Tibial artery (tissue), 4 donors: Measurements from ENCODE around the gene C10orf67.

Experiments
- DNase-seq, 2 donors: peaks; one replicate each; pipeline ENCODE4 v3.0.0-alpha.2; 2019
- H3K27ac ChIP-seq, 2 donors: fragments of 200-600 bp; sonication (generic) in 1 of 2; 1 replicate in 1 of 2; 2 replicates in 1 of 2; pipeline ENCODE4 v1.5.1; 2018 to 2019; ENCODE audit warnings: mild to moderate bottlenecking in 1 of 2
- H3K27me3 ChIP-seq, 2 donors: fragments of 200-600 bp; sonication (generic) in 1 of 2; one replicate each; pipeline versions ENCODE4 v1.5.1 to v1.6.0; 2016 to 2019
- H3K36me3 ChIP-seq, 3 donors: fragments of 200-600 bp; sonication (generic) in 2 of 3; one replicate each; pipeline ENCODE4 v1.5.1; 2016 to 2019; ENCODE audit warnings: mild to moderate bottlenecking in 2 of 3
- H3K4me1 ChIP-seq, 4 donors: fragments of 200-600 bp; sonication (generic) in 2 of 4; 1 replicate in 3 of 4; 2 replicates in 1 of 4; pipeline ENCODE4 v1.5.1; 2016 to 2019
- H3K4me3 ChIP-seq, 2 donors: fragments of 200-600 bp; sonication (generic) in 1 of 2; 1 replicate in 1 of 2; 2 replicates in 1 of 2; pipeline ENCODE4 v1.5.1; 2018 to 2019; ENCODE audit warnings: mild to moderate bottlenecking in 2 of 2
- H3K9me3 ChIP-seq, 3 donors: fragments of 200-600 bp; sonication (generic) in 1 of 3; one replicate each; pipeline ENCODE4 v1.5.1; 2016 to 2019
- CTCF ChIP-seq, 2 experiments: fragments of 200-600 bp in 1 of 2; fragments of 450-650 bp in 1 of 2; IDR thresholded peaks; one replicate each; pipeline ENCODE4 v1.5.1; 2017 to 2019; ENCODE audit warnings: antibody characterized with exemption in 2 of 2, mild to moderate bottlenecking in 1 of 2, moderate library complexity in 1 of 2
- intact Hi-C: fragments of 100-400 bp; cut with DNase I; formaldehyde crosslinking; loops from one replicate; pipeline ENCODE4 v1.15.0; 2023; ENCODE audit warnings: low total_unique reads

C10orf67 gene

GRCh38 chr10:23238015-23238414, 106.6 kb downstream of the C10orf67 start:
- H3K9me3 ChIP-seq = peaks cover 0 to 6% (median 0%) of the 10 kb centered on the region in 3 donors
- no peaks in the 10 kb centered on the region for H3K36me3 ChIP-seq
- no peak overlapping the region for H3K4me3 ChIP-seq
- DNase-seq = no peak
- no peak for TF ChIP-seq CTCF (IDR thresholded peaks at IDR 0.05)
- H3K4me1 ChIP-seq = no peaks in the 10 kb centered on the region
- intact Hi-C loops = no loop called here
- no peaks in the 10 kb centered on the region for H3K27me3 ChIP-seq
- H3K27ac ChIP-seq = no peak overlapping the region

- H3K27ac ChIP-seq = no peak overlapping the region
- H3K36me3 ChIP-seq = no peaks in the 10 kb centered on the region
- DNase-seq = no peak
- no peak overlapping the region for H3K4me3 ChIP-seq
- no peaks in the 10 kb centered on the region for H3K27me3 ChIP-seq
- no peaks in the 10 kb centered on the region for H3K9me3 ChIP-seq
- intact Hi-C loops = no loop called here
- TF ChIP-seq CTCF (IDR thresholded peaks at IDR 0.05) = no peak
- H3K4me1 ChIP-seq = no peaks in the 10 kb centered on the region
These were observed 114.0 kb downstream of the C10orf67 start for GRCh38 chr10:23230582-23230981.

GRCh38 chr10:23217471-23217870, 127.1 kb downstream of the C10orf67 start:
- Histone ChIP-seq H3K4me3 (no peak overlapping the region), H3K27me3 (no peaks in the 10 kb centered on the region), H3K9me3 (no peaks in the 10 kb centered on the region), H3K4me1 (no peaks in the 10 kb centered on the region), H3K36me3 (no peaks in the 10 kb centered on the region), H3K27ac (no peak overlapping the region)
- no peak for DNase-seq
- no peak for TF ChIP-seq CTCF (IDR thresholded peaks at IDR 0.05)
- intact Hi-C loops = no loop called here

- H3K4me1 ChIP-seq = no peaks in the 10 kb centered on the region
- no peak for TF ChIP-seq CTCF (IDR thresholded peaks at IDR 0.05)
- no peak for DNase-seq
- peaks cover 0 to 23% of the 10 kb centered on the region in 2 donors for H3K27me3 ChIP-seq
- intact Hi-C loops = no loop called here
- no peaks in the 10 kb centered on the region for H3K9me3 ChIP-seq
- H3K36me3 ChIP-seq = no peaks in the 10 kb centered on the region
- no peak overlapping the region for H3K27ac ChIP-seq
- H3K4me3 ChIP-seq = no peak overlapping the region
These were observed 138.5 kb downstream of the C10orf67 start for GRCh38 chr10:23205972-23206642.

GRCh38 chr10:23204773-23205172, 139.8 kb downstream of the C10orf67 start:
- TF ChIP-seq CTCF (IDR thresholded peaks at IDR 0.05) = no peak
- intact Hi-C loops = no loop called here
- Histone ChIP-seq H3K36me3 (no peaks in the 10 kb centered on the region), H3K4me3 (no peak overlapping the region), H3K27me3 (peaks cover 0 to 37% of the 10 kb centered on the region in 2 donors), H3K27ac (no peak overlapping the region), H3K9me3 (no peaks in the 10 kb centered on the region), H3K4me1 (no peaks in the 10 kb centered on the region)
- no peak for DNase-seq
